ENCODE results near the gene RSPH4A. TPM values are rescaled to one million over a fixed set of nuclear protein-coding genes. Genes with fewer than 3 reads are reported as not detected.
A peak's percentile ranks its signal among the peaks of the same experiment; 100 is the strongest.

RSPH4A gene
- total RNA-seq = not detected

DNA sequence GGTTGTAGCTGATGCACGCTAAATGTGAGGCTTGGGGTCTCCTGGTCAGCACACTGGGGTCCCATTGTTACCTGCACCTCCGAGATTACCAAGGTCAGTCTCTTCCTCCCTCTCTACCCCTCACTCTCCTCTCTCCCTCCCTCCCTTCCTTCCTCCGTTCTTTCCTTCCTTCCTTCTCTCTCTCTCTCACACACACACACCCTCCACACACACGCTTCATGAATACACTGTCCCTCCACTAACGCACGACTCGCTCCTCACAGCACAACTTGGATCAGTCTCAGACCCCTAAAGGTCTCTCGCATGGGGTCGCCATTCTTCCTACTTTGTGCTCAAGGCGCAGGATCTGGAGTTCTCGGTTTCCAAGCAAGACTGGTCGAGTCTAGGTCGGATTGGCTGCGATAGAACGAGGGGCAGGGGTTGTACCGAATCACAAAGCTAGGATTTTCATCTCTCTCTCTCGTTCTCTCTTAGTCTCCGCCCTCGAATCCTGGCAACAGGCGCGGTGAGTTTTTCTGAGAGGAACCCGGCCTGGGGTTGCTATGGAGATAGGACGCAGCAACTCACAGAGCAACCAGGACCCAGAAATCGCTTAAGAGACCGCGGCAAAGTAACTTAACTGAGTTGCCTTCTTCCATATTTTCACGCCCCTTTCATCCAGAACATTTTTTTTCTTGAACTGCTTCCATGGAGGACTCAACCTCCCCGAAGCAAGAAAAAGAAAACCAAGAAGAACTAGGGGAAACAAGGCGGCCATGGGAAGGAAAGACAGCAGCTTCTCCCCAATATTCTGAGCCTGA is at the start of gene RSPH4A:
Gene RSPH4A (plus strand): TSS at position 543 of the 800 bp plus-strand sequence. CDS start 145 bp downstream, at position 688.
- Histone ChIP-seq H3K27me3 (no peaks in the 10 kb centered on the region), H3K9me3 (no peaks in the 10 kb centered on the region), H3K36me3 (no peaks in the 10 kb centered on the region), H3K4me1 (peaks cover 8% of the 10 kb centered on the region), H3K27ac (no peak within 1 kb of the TSS), H3K4me3 (peak within 1 kb of the TSS; percentile 49 to 54)
- TF ChIP-seq, protein P1, sequence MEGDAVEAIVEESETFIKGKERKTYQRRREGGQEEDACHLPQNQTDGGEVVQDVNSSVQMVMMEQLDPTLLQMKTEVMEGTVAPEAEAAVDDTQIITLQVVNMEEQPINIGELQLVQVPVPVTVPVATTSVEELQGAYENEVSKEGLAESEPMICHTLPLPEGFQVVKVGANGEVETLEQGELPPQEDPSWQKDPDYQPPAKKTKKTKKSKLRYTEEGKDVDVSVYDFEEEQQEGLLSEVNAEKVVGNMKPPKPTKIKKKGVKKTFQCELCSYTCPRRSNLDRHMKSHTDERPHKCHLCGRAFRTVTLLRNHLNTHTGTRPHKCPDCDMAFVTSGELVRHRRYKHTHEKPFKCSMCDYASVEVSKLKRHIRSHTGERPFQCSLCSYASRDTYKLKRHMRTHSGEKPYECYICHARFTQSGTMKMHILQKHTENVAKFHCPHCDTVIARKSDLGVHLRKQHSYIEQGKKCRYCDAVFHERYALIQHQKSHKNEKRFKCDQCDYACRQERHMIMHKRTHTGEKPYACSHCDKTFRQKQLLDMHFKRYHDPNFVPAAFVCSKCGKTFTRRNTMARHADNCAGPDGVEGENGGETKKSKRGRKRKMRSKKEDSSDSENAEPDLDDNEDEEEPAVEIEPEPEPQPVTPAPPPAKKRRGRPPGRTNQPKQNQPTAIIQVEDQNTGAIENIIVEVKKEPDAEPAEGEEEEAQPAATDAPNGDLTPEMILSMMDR (IDR thresholded peaks at IDR 0.05) = no peak
- peak in 1 of 2 donors; percentile 49 for TF ChIP-seq POLR2AphosphoS5 (IDR thresholded peaks at IDR 0.05; ENCODE audit: insufficient read depth in 1 of 2, low read depth in 1 of 2)
- no peak for TF ChIP-seq POLR2A (IDR thresholded peaks at IDR 0.05)
- DNase-seq (ENCODE audit: extremely low spot score in 2 of 2) = peak in 1 of 2 donors; percentile 92
- intact Hi-C loops (cut with DNase I) = no loop called here

DNA sequence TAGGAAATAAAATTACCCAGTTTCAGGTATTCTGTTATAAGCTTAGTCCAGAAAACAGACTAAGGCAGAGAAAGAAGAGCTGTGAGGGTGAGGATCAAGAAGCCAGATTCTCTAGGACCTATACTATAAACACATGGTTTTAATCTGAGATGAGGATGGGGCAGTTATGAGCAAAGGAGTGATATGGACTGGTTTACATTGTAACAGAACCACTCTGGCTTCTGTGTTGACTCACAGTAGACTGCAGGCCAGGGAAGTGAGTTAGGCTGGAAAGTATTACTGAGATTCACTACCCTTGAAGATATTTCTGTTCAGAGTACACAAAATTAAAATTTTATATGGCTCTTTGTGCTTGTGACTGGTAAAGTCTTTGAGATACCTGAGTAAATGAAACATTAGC is 48.2 kb upstream of the RSPH4A start:
- no peaks in the 10 kb centered on the region for H3K36me3 ChIP-seq
- H3K27me3 ChIP-seq = no peaks in the 10 kb centered on the region
- no peaks in the 10 kb centered on the region for H3K9me3 ChIP-seq
- H3K27ac ChIP-seq = no peak overlapping the region
- DNase-seq (ENCODE audit: extremely low spot score in 2 of 2) = no peak
- intact Hi-C loops (cut with DNase I) = no loop called here
- no peak overlapping the region for H3K4me3 ChIP-seq
- TF ChIP-seq, protein P1 (IDR thresholded peaks at IDR 0.05) = no peak
- TF ChIP-seq POLR2A (IDR thresholded peaks at IDR 0.05) = no peak
- TF ChIP-seq POLR2AphosphoS5 (IDR thresholded peaks at IDR 0.05; ENCODE audit: insufficient read depth in 1 of 2, low read depth in 1 of 2) = no peak
- H3K4me1 ChIP-seq = peaks cover 25% of the 10 kb centered on the region

DNA sequence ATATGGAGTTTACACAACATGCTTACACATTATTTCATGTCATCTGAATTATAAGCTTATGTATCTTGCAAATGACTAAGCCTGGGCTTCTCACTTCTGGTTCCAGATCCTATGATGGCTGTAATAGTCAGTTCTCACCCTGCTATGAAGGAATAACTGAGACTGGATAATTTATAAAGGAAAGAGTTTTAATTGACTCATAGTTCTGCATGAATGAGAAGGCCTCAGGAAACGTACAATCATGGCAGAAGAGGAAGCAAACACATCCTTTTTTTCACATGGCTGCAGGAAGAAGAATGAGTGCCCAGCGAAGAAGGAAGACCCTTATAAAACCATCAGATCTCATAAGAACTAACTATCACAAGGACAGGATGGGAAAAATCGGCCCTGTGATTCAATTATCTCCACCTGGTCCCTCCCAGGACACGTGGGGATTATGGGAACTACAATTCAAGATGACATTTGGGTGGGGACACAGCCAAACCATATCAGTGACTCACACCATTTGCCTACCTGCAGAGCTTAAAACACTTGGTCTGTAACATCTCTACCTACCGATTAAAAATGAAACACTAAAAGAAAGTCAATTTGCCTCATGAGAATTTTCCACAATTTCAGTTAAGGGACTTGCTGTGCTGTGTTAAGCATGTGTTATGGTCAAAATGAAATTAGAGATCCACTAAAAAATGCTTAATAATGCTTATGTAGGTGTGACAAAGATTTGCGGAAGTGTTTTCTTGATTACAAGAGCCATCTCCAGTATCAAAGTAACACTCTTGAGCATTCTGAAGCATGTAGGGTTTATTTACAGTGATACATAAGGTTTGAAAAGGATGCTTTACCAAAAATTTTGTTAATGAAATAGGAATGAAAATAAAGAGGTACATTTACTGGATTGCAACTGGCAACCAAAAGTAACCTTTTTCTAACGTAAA is 47.2 kb upstream of the RSPH4A start:
- no peaks in the 10 kb centered on the region for H3K9me3 ChIP-seq
- H3K36me3 ChIP-seq = no peaks in the 10 kb centered on the region
- no peak overlapping the region for H3K4me3 ChIP-seq
- no peaks in the 10 kb centered on the region for H3K27me3 ChIP-seq
- H3K27ac ChIP-seq = no peak overlapping the region
- no peak for DNase-seq (ENCODE audit: extremely low spot score in 2 of 2)
- H3K4me1 ChIP-seq = peaks cover 35% of the 10 kb centered on the region
- TF ChIP-seq POLR2AphosphoS5 (IDR thresholded peaks at IDR 0.05; ENCODE audit: insufficient read depth in 1 of 2, low read depth in 1 of 2) (no peak), POLR2A (IDR thresholded peaks at IDR 0.05) (no peak)
- TF ChIP-seq, protein P1 (IDR thresholded peaks at IDR 0.05) = no peak
- intact Hi-C loops (cut with DNase I) = no loop called here

DNA sequence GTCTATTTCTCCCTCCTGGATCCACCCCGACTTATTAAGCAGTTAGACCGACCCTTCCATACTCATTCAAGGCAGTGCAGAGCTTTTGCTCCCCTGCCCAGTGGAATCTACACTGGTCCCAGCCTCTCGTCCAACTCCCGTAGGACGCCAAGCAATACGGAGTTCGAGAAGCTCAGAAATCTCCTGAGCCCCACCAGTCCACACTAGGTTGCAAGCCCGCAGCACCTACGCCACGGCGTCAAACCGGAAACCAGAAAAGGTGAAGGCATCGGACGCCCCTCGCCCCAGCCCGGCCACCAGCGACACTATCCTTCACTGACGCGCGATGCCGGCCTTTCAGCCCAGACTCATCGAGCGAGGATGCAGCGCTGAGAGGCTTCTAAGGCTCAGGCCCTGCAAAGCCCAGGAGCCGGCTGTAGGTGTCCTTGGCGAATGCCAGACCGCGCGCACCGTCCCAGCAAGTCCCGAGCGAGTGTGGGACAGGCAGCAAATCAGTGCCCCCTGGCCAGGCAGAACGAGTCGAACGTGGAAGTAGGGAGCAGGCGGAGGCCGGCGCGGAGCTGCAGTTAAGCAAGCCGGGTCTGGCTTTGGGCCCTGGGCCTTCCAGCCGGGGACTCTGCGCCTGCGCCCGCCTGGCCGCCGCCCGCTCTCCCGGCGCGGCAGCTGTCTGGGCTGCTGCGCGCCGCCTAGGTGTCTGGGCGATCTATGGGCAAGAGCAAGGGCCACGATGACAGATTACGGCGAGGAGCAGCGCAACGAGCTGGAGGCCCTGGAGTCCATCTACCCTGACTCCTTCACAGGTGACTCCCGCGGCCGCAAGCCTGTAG is 45.2 kb upstream of the RSPH4A start, which contains the start of gene RWDD1:
Gene RWDD1 (plus strand): TSS at position 649 of the 827 bp plus-strand sequence. CDS start 79 bp downstream, at position 728.
- peaks cover 35% of the 10 kb centered on the region for H3K4me1 ChIP-seq
- peak within 1 kb of the TSS; percentile 89 for H3K27ac ChIP-seq
- peak in 1 of 2 donors; percentile 47 for TF ChIP-seq POLR2A (IDR thresholded peaks at IDR 0.05)
- TF ChIP-seq, protein P1 (IDR thresholded peaks at IDR 0.05) = peak in 1 of 3 experiments; percentile 26
- TF ChIP-seq POLR2AphosphoS5 (IDR thresholded peaks at IDR 0.05; ENCODE audit: insufficient read depth in 1 of 2, low read depth in 1 of 2) = peak; percentile 77 to 90
- intact Hi-C loops (cut with DNase I) = no loop called here
- no peaks in the 10 kb centered on the region for H3K27me3 ChIP-seq
- H3K36me3 ChIP-seq = peaks cover 0 to 6% of the 10 kb centered on the region in 2 donors
- DNase-seq (ENCODE audit: extremely low spot score in 2 of 2) = peak; percentile 98 to 99
- H3K9me3 ChIP-seq = no peaks in the 10 kb centered on the region
- H3K4me3 ChIP-seq = peak within 1 kb of the TSS; percentile 93 to 94

Data from vagina (tissue), 2 donors.